Neutrophil (primary cell): ENCODE results near the gene NFATC2.

Source experiments
- H3K27ac ChIP-seq: fragments of 200-600 bp; sonication (generic); 2 replicates; pipeline ENCODE4 v1.5.1; 2016; ENCODE audit warnings: mild to moderate bottlenecking, moderate library complexity
- H3K27me3 ChIP-seq: fragments of 200-600 bp; sonication (generic); 2 replicates; pipeline ENCODE4 v1.6.0; 2016; ENCODE audit warnings: mild to moderate bottlenecking
- H3K36me3 ChIP-seq: fragments of 200-600 bp; sonication (generic); 2 replicates; pipeline ENCODE4 v1.5.1; 2017
- H3K4me1 ChIP-seq, 2 experiments: fragments of 200-600 bp in 1 of 2; sonication (generic) in 1 of 2; 1 replicate in 1 of 2; 2 replicates in 1 of 2; pipeline versions ENCODE4 v1.5.1 to v1.6.1; 2013 to 2016; ENCODE audit warnings: low read depth in 1 of 2, low read length in 1 of 2, mild to moderate bottlenecking in 1 of 2, moderate library complexity in 1 of 2; ENCODE audit not compliant: control insufficient read depth in 1 of 2, insufficient read depth in 1 of 2
- H3K4me3 ChIP-seq, 2 experiments: fragments of 200-600 bp in 1 of 2; sonication (generic) in 1 of 2; 1 replicate in 1 of 2; 2 replicates in 1 of 2; pipeline ENCODE4 v1.5.1; 2013 to 2016; ENCODE audit warnings: low read depth in 1 of 2, low read length in 1 of 2, mild to moderate bottlenecking in 1 of 2, moderate library complexity in 1 of 2
- H3K9me3 ChIP-seq: fragments of 200-600 bp; sonication (generic); 2 replicates; pipeline ENCODE4 v1.5.1; 2016
- CTCF ChIP-seq: fragments of 200-600 bp; sonication (generic); IDR thresholded peaks from 2 replicates; pipeline ENCODE4 v1.5.1; 2016; ENCODE audit warnings: antibody characterized with exemption

The NFATC2 gene

GRCh38 chr20:51562332-51563173 is 20.0 kb upstream of the NFATC2 start:
- H3K4me1 ChIP-seq, result no peaks in the 10 kb centered on the region
- no peak overlapping the region for H3K4me3 ChIP-seq
- no peak overlapping the region for H3K27ac ChIP-seq
- no peak for TF ChIP-seq CTCF
- no peaks in the 10 kb centered on the region for H3K9me3 ChIP-seq
- peaks cover 87% of the 10 kb centered on the region for H3K27me3 ChIP-seq
- no peaks in the 10 kb centered on the region for H3K36me3 ChIP-seq

GRCh38 chr20:51562027-51562331 is 19.5 kb upstream of the NFATC2 start:
- H3K36me3 ChIP-seq, result no peaks in the 10 kb centered on the region
- no peak for TF ChIP-seq CTCF
- no peak overlapping the region for H3K27ac ChIP-seq
- H3K27me3 ChIP-seq, result peaks cover 86% of the 10 kb centered on the region
- no peak overlapping the region for H3K4me3 ChIP-seq
- H3K9me3 ChIP-seq, result no peaks in the 10 kb centered on the region
- H3K4me1 ChIP-seq, result no peaks in the 10 kb centered on the region

GRCh38 chr20:51560550-51561307 is 18.2 kb upstream of the NFATC2 start:
- H3K4me1 ChIP-seq, result no peaks in the 10 kb centered on the region
- TF ChIP-seq CTCF, result no peak
- no peak overlapping the region for H3K27ac ChIP-seq
- no peaks in the 10 kb centered on the region for H3K9me3 ChIP-seq
- peaks cover 75% of the 10 kb centered on the region for H3K27me3 ChIP-seq
- H3K4me3 ChIP-seq, result no peak overlapping the region
- no peaks in the 10 kb centered on the region for H3K36me3 ChIP-seq

GRCh38 chr20:51560042-51560441 is 17.5 kb upstream of the NFATC2 start:
- Histone ChIP-seq H3K27me3 (peaks cover 68% of the 10 kb centered on the region), H3K27ac (no peak overlapping the region), H3K9me3 (no peaks in the 10 kb centered on the region), H3K4me1 (no peaks in the 10 kb centered on the region), H3K4me3 (no peak overlapping the region), H3K36me3 (no peaks in the 10 kb centered on the region)
- TF ChIP-seq CTCF, result no peak

GRCh38 chr20:51554538-51555165 is 12.1 kb upstream of the NFATC2 start:
- H3K36me3 ChIP-seq, result no peaks in the 10 kb centered on the region
- H3K27ac ChIP-seq, result no peak overlapping the region

More at GRCh38 chr20:51554538-51555165, 12.1 kb upstream of the NFATC2 start:
- Histone ChIP-seq H3K4me1 (no peaks in the 10 kb centered on the region), H3K27me3 (peaks cover 19% of the 10 kb centered on the region), H3K4me3 (no peak overlapping the region), H3K9me3 (no peaks in the 10 kb centered on the region)
- no peak for TF ChIP-seq CTCF
